H1 (cell line): ENCODE data around the gene OPA3. TPM values are rescaled to one million over a fixed set of nuclear protein-coding genes. Genes with fewer than 3 reads are reported as not detected.
A peak's percentile ranks its signal among the peaks of the same experiment; 100 is the strongest.

Experiments
- CTCF ChIA-PET: fragments of 300-600 bp; sonication (Branson Sonifier 250); formaldehyde crosslinking; loops from one replicate; lab custom pipeline; 2021; ENCODE audit not compliant: partially characterized antibody; lab: Charles Lee
- POLR2A ChIA-PET: fragments of 300-600 bp; sonication (Branson Sonifier 250); formaldehyde crosslinking; loops from one replicate; lab custom pipeline; 2021; ENCODE audit warnings: inconsistent platforms; ENCODE audit not compliant: partially characterized antibody; lab: Charles Lee
- DNase-seq, 2 experiments: peaks; one replicate each; pipeline versions ENCODE4 v3.0.0 to v3.0.0-alpha.2; 2010 to 2022; ENCODE audit warnings: low spot score in 2 of 2, low read depth in 1 of 2, mixed read lengths in 1 of 2
- FAIRE-seq: peaks from 2 replicates; lab custom pipeline; 2011; peaks lifted over from hg19 to GRCh38; lab: Jason Lieb, UNC
- H2AFZ ChIP-seq: 2 replicates; pipeline ENCODE4 v1.8.1; 2012; ENCODE audit warnings: low read length, inconsistent platforms
- H2AK5ac ChIP-seq: 2 replicates; pipeline ENCODE4 v1.6.1; 2013; ENCODE audit warnings: low read depth, low read length
- H2BK120ac ChIP-seq: replicated peaks from 2 replicates; pipeline ENCODE3; 2013; ENCODE audit warnings: low read depth, low read length, inconsistent platforms
- H2BK12ac ChIP-seq: 2 replicates; pipeline ENCODE4 v1.6.1; 2013; ENCODE audit warnings: low read depth, low read length
- H2BK15ac ChIP-seq: 2 replicates; pipeline ENCODE4 v1.6.1; 2013; ENCODE audit warnings: low read length
- H2BK20ac ChIP-seq: 2 replicates; pipeline ENCODE4 v1.6.1; 2013; ENCODE audit warnings: low read length
- H2BK5ac ChIP-seq: 2 replicates; pipeline ENCODE4 v1.6.1; 2013; ENCODE audit warnings: low read depth, low read length
- H3K14ac ChIP-seq: 2 replicates; pipeline ENCODE4 v1.6.1; 2013; ENCODE audit warnings: inconsistent platforms; ENCODE audit not compliant: insufficient read length
- H3K18ac ChIP-seq: 2 replicates; pipeline ENCODE4 v1.6.1; 2013; ENCODE audit warnings: low read length; ENCODE audit errors: extremely low read depth
- H3K23ac ChIP-seq: 2 replicates; pipeline ENCODE4 v1.6.1; 2013; ENCODE audit warnings: inconsistent platforms; ENCODE audit not compliant: insufficient read length
- H3K23me2 ChIP-seq: 2 replicates; pipeline ENCODE4 v1.6.1; 2013; ENCODE audit warnings: low read depth, low read length
- H3K27ac ChIP-seq: 2 replicates; pipeline ENCODE4 v1.6.1; 2011; ENCODE audit warnings: low read depth, low read length, inconsistent platforms
- H3K27me3 ChIP-seq, 4 experiments: replicated peaks in 1 of 4; 1 replicate in 1 of 4; 2 replicates in 3 of 4; pipeline versions ENCODE4 v1.6.1 to v1.8.1; 2011 to 2013; ENCODE audit warnings: low read length in 3 of 4, mild to moderate bottlenecking in 3 of 4, inconsistent platforms in 2 of 4, mixed read lengths in 2 of 4, moderate library complexity in 1 of 4; ENCODE audit not compliant: control insufficient read depth in 3 of 4, insufficient read depth in 3 of 4; ENCODE audit errors: extremely low read depth in 1 of 4
- H3K36me3 ChIP-seq, 4 experiments: 2 replicates each; pipeline versions ENCODE4 v1.6.1 to v1.8.1; 2011 to 2013; ENCODE audit warnings: mild to moderate bottlenecking in 4 of 4, low read length in 3 of 4, moderate library complexity in 2 of 4, control low read depth in 1 of 4, inconsistent platforms in 1 of 4; ENCODE audit not compliant: insufficient read depth in 4 of 4, control insufficient read depth in 2 of 4
- H3K4ac ChIP-seq: replicated peaks from 2 replicates; pipeline ENCODE3; 2013; ENCODE audit warnings: low read length, low read depth, mixed read lengths, inconsistent platforms; ENCODE audit not compliant: insufficient read length
- H3K4me1 ChIP-seq, 4 experiments: replicated peaks in 1 of 4; 1 replicate in 1 of 4; 2 replicates in 3 of 4; pipeline versions ENCODE4 v1.6.1 to v1.8.1; 2011 to 2013; ENCODE audit warnings: low read length in 3 of 4, inconsistent platforms in 2 of 4, mixed read lengths in 1 of 4; ENCODE audit not compliant: insufficient read depth in 4 of 4, control insufficient read depth in 3 of 4
- H3K4me2 ChIP-seq, 2 experiments: 2 replicates each; pipeline versions ENCODE4 v1.6.1 to v1.8.1; 2011 to 2013; ENCODE audit warnings: low read depth in 2 of 2, low read length in 2 of 2, control low read depth in 1 of 2, inconsistent platforms in 1 of 2, mild to moderate bottlenecking in 1 of 2; ENCODE audit not compliant: insufficient read depth in 1 of 2
- H3K4me3 ChIP-seq, 4 experiments: fragments of 200-600, 300-600 bp in 1 of 4; sonication (generic), shearing (Covaris generic), sonication (Bioruptor Twin) in 1 of 4; 2 replicates each; pipeline versions ENCODE4 v1.5.1 to v1.8.1; 2011 to 2016; ENCODE audit warnings: low read length in 4 of 4, low read depth in 3 of 4, control low read depth in 2 of 4, inconsistent platforms in 2 of 4, mild to moderate bottlenecking in 2 of 4, mixed read lengths in 1 of 4, moderate library complexity in 1 of 4; ENCODE audit not compliant: insufficient read depth in 2 of 4; ENCODE audit errors: extremely low read depth in 1 of 4
- H3K56ac ChIP-seq: replicated peaks from 2 replicates; pipeline ENCODE3; 2013; ENCODE audit warnings: low read depth, mild to moderate bottlenecking, mixed read lengths, low read length, inconsistent platforms; ENCODE audit not compliant: insufficient read length
- H3K79me1 ChIP-seq: 2 replicates; pipeline ENCODE4 v1.6.1; 2013; ENCODE audit warnings: low read depth, low read length, control low read depth
- H3K79me2 ChIP-seq, 2 experiments: 2 replicates each; pipeline versions ENCODE4 v1.6.1 to v1.8.1; 2012 to 2013; ENCODE audit warnings: low read length in 2 of 2, mild to moderate bottlenecking in 2 of 2, inconsistent platforms in 1 of 2; ENCODE audit not compliant: insufficient read depth in 2 of 2, control insufficient read depth in 1 of 2
- H3K9ac ChIP-seq, 4 experiments: replicated peaks in 1 of 4; 1 replicate in 1 of 4; 2 replicates in 3 of 4; pipeline versions ENCODE4 v1.6.1 to v1.8.1; 2011 to 2013; ENCODE audit warnings: low read depth in 3 of 4, low read length in 3 of 4, control low read depth in 2 of 4, mild to moderate bottlenecking in 2 of 4, moderate library complexity in 2 of 4, inconsistent platforms in 1 of 4; ENCODE audit errors: extremely low read depth in 1 of 4
- H3K9me3 ChIP-seq, 2 experiments: 2 replicates each; pipeline versions ENCODE4 v1.6.1 to v1.8.1; 2012 to 2013; ENCODE audit warnings: mild to moderate bottlenecking in 2 of 2, moderate library complexity in 2 of 2, control low read depth in 1 of 2, inconsistent platforms in 1 of 2, low read depth in 1 of 2, low read length in 1 of 2, mixed read lengths in 1 of 2; ENCODE audit not compliant: insufficient read depth in 2 of 2
- H4K20me1 ChIP-seq, 2 experiments: replicated peaks in 1 of 2; 2 replicates each; pipeline versions ENCODE3 to v1.8.1; 2011 to 2013; ENCODE audit warnings: inconsistent platforms in 2 of 2, low read length in 2 of 2, mild to moderate bottlenecking in 1 of 2; ENCODE audit not compliant: insufficient read depth in 2 of 2, control insufficient read depth in 1 of 2
- H4K5ac ChIP-seq: 2 replicates; pipeline ENCODE4 v1.6.1; 2013; ENCODE audit warnings: low read length, low read depth, mixed read lengths, inconsistent platforms; ENCODE audit not compliant: insufficient read length
- H4K8ac ChIP-seq: 2 replicates; pipeline ENCODE4 v1.8.0; 2013; ENCODE audit warnings: mild to moderate bottlenecking, moderate library complexity, low read length, inconsistent platforms; ENCODE audit not compliant: insufficient read depth; ENCODE audit errors: extremely low read depth
- H4K91ac ChIP-seq: replicated peaks from 2 replicates; pipeline ENCODE3; 2013; ENCODE audit warnings: low read length, mixed read lengths, inconsistent platforms; ENCODE audit not compliant: insufficient read length
- RAD21 ChIP-seq, 2 experiments: IDR thresholded peaks in 1 of 2; conservative IDR thresholded peaks in 1 of 2; 2 replicates each; pipeline ENCODE4 v1.6.1; 2011; ENCODE audit warnings: low read depth in 2 of 2, low read length in 2 of 2, improper control_type of control experiment in 1 of 2, inconsistent platforms in 1 of 2, mild to moderate bottlenecking in 1 of 2, moderate library complexity in 1 of 2
- RNF2 ChIP-seq: fragments of 200-900, 300-1000 bp; sonication (generic); IDR thresholded peaks from 2 replicates; pipeline ENCODE4 v1.7.1; 2016; ENCODE audit warnings: borderline replicate concordance, low read depth, mild to moderate bottlenecking, antibody characterized with exemption, low read length; ENCODE audit not compliant: poor library complexity, severe bottlenecking; ENCODE audit errors: missing control alignments
- SUZ12 ChIP-seq: fragments of 200-600 bp; sonication (generic); IDR thresholded peaks from 2 replicates; pipeline ENCODE4 v1.6.1; 2012; ENCODE audit warnings: mild to moderate bottlenecking, inconsistent platforms, low read length, moderate library complexity, mixed read lengths
- WGBS, 2 experiments: shearing (Covaris generic) in 1 of 2; methylation state at CpG; one replicate each; pipeline versions ENCODE4 v1.1.6 to v1.1.7; 2013 to 2015; ENCODE audit warnings: low lambda C conversion rate in 2 of 2, mixed read lengths in 2 of 2, inconsistent platforms in 1 of 2, low coverage in 1 of 2, missing lambda C conversion rate in 1 of 2; ENCODE audit not compliant: insufficient replicate concordance in 2 of 2, insufficient coverage in 1 of 2, insufficient read length in 1 of 2; ENCODE audit errors: extremely low coverage in 1 of 2, missing lambda C conversion rate in 1 of 2; 5-methylcytosine and 5-hydroxymethylcytosine counted together
- polyA plus RNA-seq, 7 experiments: library from polyadenylated mRNA; depleted of rRNA in 3 of 7; stranded (reverse) in 5 of 7; unstranded in 2 of 7; fragments of >200 nt in 5 of 7; fragments of 200-250 nt in 2 of 7; gene quantifications; 1 replicate in 5 of 7; 2 replicates in 1 of 7; 4 replicates in 1 of 7; pipeline versions ENCODE4 v1.2.1 to v1.2.3, GENCODE V29; 2011 to 2013; ENCODE audit warnings: missing spikeins in 2 of 7, mixed read lengths in 2 of 7
- total RNA-seq: library from RNA; stranded (reverse); fragmentation: NEBNext Ultra II Directional; extraction: Animal tissue kit (Norgen Biotek cat#: 25700); gene quantifications from 2 replicates; pipeline ENCODE4 v1.2.1, GENCODE V29; 2021

The OPA3 gene
- total and polyA plus RNA-seq, 2 of the 8 experiments (the other 6 are each of a cell fraction or from before 2014, with no cell fraction given) = 12.5 to 14.5 TPM

GRCh38 chr19:45529420-45529785, 55.2 kb downstream of the OPA3 start:
- no peak overlapping the region for H2AK5ac ChIP-seq
- H2BK120ac ChIP-seq = no peak overlapping the region
- H3K27ac ChIP-seq = no peak overlapping the region
- H3K27me3 ChIP-seq = peaks cover 0 to 5% (median under 1%) of the 10 kb centered on the region in 4 experiments; a peak in 4 of 7 replicates
- H3K4me2 ChIP-seq = peak overlapping the region; percentile 81 to 98
- POLR2A ChIA-PET = interaction anchor here (0.6 to 3.6 kb wide), 14 partner anchors 8 to 124 kb away, joined by 3 to 16 read pairs (median 6); no protein-coding TSS in a partner anchor
- peaks cover 6 to 20% (median 12%) of the 10 kb centered on the region in 4 experiments for H3K36me3 ChIP-seq
- no peak for FAIRE-seq
- peaks cover 15% of the 10 kb centered on the region for H3K23me2 ChIP-seq
- H3K18ac ChIP-seq = no peak overlapping the region; the same call in 1 of the 2 replicates
- peaks cover 5 to 6% of the 10 kb centered on the region in 2 experiments; a peak in 3 of 4 replicates for H3K9me3 ChIP-seq
- TF ChIP-seq SUZ12 (peak; percentile 52; the same call in 1 of the 2 replicates), RNF2 (peak; percentile 15), RAD21 (IDR thresholded peaks at IDR 0.05 in 1 of 2, conservative IDR thresholded peaks at IDR 0.05 in 1 of 2; ENCODE audit: low read depth in 2 of 2, low read length in 2 of 2) (no peak)
- H4K8ac ChIP-seq = peak overlapping the region; percentile 62; the same call in 1 of the 2 replicates
- H4K5ac ChIP-seq = no peak overlapping the region
- peak overlapping the region; percentile 45; the same call in 1 of the 2 replicates for H2AFZ ChIP-seq
- no peak overlapping the region for H3K23ac ChIP-seq
- no peak overlapping the region for H3K14ac ChIP-seq
- no peaks in the 10 kb centered on the region for H3K79me2 ChIP-seq
- peaks cover 0 to 14% (median 9%) of the 10 kb centered on the region in 4 experiments; a peak in 5 of 7 replicates for H3K4me1 ChIP-seq
- no peak overlapping the region for H4K91ac ChIP-seq
- CTCF ChIA-PET = interaction anchor here (0.7 to 2.9 kb wide), 13 partner anchors 13 to 215 kb away, joined by 3 to 22 read pairs (median 5); no protein-coding TSS in a partner anchor
- peaks cover 0 to 9% of the 10 kb centered on the region in 2 experiments for H4K20me1 ChIP-seq
- no peak overlapping the region for H3K4ac ChIP-seq
- H3K4me3 ChIP-seq = peak overlapping the region; percentile 50 to 68 (median 58); a peak in 6 of 8 replicates
- no peak for DNase-seq
- H2BK20ac ChIP-seq = 0 out of 2 replicates have a peak overlapping the region, but pooled peaks have one; percentile 80
- H2BK15ac ChIP-seq = 0 out of 2 replicates have a peak overlapping the region, but pooled peaks have one; percentile 81
- H3K56ac ChIP-seq = no peak overlapping the region
- 52% methylated on average over 13 of the region's 14 CpGs; no CpG with 5 or more reads in 1 of the 2 experiments for WGBS, 2 experiments
- H3K79me1 ChIP-seq = no peaks in the 10 kb centered on the region
- H2BK5ac ChIP-seq = no peak overlapping the region
- H3K9ac ChIP-seq = 0 out of 7 replicates have a peak overlapping the region, but pooled peaks of 1 of the 4 experiments have one; percentile 23
- H2BK12ac ChIP-seq = no peak overlapping the region
